Caki2 (cell line): Measurements from ENCODE around the gene MYLK4. TPM values are rescaled to one million over a fixed set of nuclear protein-coding genes. Genes with fewer than 3 reads are reported as not detected.

Experiments
- DNase-seq: peaks from one replicate; pipeline ENCODE4 v3.0.0-alpha.2; 2015; ENCODE audit warnings: low read depth
- in situ Hi-C: cut with HindIII; loops from 2 replicates; pipeline ENCODE4 v1.10.0; 2016; ENCODE audit warnings: low sequenced_read_pairs, low pct_unique_long_range_greater_than_20kb, mixed read lengths
- total RNA-seq: library from RNA; depleted of rRNA; stranded (reverse); fragments of >200 nt; shearing (Covaris generic); gene quantifications from 2 replicates; pipeline ENCODE4 v1.2.3, GENCODE V29; 2014; ENCODE audit warnings: low replicate concordance

MYLK4 gene
- total RNA-seq, 1 experiment from 2014 or later: 0.57 TPM

- in situ Hi-C loops: no loop called here
- DNase-seq: peak; percentile 18
These were observed 65.7 kb downstream of the MYLK4 start for GRCh38 chr6:2684766-2685754.

DNA sequence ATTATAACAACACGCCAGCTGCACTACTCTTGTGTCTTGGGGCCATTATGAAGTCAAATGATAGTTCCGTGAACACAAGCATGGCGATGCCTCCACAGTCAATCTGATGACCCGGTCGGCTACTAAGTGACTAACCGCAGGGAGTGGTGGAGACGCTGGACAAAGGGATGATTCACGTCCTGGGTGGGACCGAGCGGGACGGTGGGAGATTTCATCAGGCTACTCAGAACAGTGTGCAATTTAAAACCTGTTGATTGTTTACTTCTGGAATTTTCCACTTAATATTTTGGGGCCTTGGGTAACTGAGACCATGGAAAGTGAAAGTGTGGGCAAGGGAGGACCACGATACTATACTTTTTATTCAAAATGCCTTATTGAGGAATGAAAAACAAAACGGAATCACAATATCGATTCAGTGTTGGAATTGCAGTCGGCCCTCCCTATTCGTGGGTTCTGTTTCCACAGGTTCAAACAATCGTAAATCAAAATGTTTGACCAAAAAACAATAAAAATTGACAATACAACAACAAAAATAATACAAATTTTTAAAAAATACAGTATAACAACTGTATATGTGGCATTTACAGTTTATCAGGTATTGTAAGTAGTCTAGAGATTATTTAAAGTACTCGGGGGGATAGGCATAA lies 66.5 kb downstream of the MYLK4 start:
- in situ Hi-C loops: no loop called here
- peak; percentile 70 for DNase-seq

DNA sequence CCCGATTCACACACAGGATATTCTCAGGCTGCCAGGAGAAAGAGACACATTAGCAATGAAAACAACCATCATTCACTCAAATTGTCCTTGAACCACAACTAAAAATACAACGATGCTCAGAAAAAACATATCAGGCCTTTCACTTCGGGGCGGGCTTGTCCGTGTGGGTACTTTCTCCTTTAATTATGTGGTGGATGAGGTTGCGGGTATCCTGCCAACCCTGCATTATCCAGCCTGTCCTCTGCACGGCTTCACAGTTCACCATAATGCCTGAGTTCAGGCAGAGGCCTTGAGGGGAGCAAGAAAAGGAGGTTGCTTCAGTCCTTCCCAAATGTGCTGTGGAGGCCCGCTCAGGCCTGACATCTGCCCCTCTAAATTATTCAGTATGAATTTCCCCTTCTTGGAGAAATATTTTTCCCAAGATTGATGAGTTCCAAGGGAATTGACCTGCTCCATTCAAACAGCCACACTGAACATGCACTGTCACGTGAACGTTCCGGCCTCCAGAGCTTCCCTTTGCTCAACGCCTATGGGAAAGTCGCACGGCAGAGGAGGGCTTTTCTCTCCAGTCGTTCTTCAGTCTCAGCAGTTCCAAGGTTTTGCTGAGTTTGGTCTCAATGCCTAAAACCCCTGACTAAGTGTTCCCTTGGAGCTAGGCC lies 70.3 kb downstream of the MYLK4 start:
- no peak for DNase-seq
- in situ Hi-C loops: no loop called here

DNA sequence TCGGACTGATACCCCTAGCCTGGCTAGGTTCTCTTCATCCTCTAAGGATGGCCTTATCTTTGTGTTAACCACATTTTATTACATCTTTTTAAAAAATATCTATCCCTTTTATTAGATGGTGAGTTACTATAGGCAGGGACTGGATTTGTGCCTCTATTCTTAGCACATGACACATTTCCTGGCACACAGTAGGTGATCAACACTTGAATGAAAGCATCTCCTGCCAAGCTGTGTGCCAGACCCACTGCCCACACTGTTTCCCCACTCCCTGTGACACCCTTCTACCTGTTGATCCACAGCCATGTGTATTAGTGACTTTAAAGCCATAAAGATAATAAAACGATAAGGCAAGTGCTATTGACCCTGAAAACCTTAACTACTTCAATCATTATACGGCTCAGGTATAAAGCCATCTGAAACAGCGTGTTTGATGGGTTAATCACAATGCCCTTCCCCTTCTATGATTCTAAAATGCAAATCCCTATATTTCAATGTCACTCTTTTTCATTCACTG lies 73.6 kb downstream of the MYLK4 start:
- in situ Hi-C loops: no loop called here
- no peak for DNase-seq

- DNase-seq: no peak
- in situ Hi-C loops: no loop called here
These were observed 74.7 kb downstream of the MYLK4 start for GRCh38 chr6:2676048-2676447.

GRCh38 chr6:2674857-2675256 lies 75.9 kb downstream of the MYLK4 start:
- in situ Hi-C loops: no loop called here

GRCh38 chr6:2669067-2669700 lies 81.5 kb downstream of the MYLK4 start:
- DNase-seq: no peak
- in situ Hi-C loops: no loop called here

More at GRCh38 chr6:2674857-2675256, 75.9 kb downstream of the MYLK4 start:
- no peak for DNase-seq

GRCh38 chr6:2667617-2668016 lies 83.1 kb downstream of the MYLK4 start:
- in situ Hi-C loops: no loop called here
- DNase-seq: no peak

GRCh38 chr6:2666906-2667575 lies 83.7 kb downstream of the MYLK4 start:
- no peak for DNase-seq
- in situ Hi-C loops: no loop called here

DNA sequence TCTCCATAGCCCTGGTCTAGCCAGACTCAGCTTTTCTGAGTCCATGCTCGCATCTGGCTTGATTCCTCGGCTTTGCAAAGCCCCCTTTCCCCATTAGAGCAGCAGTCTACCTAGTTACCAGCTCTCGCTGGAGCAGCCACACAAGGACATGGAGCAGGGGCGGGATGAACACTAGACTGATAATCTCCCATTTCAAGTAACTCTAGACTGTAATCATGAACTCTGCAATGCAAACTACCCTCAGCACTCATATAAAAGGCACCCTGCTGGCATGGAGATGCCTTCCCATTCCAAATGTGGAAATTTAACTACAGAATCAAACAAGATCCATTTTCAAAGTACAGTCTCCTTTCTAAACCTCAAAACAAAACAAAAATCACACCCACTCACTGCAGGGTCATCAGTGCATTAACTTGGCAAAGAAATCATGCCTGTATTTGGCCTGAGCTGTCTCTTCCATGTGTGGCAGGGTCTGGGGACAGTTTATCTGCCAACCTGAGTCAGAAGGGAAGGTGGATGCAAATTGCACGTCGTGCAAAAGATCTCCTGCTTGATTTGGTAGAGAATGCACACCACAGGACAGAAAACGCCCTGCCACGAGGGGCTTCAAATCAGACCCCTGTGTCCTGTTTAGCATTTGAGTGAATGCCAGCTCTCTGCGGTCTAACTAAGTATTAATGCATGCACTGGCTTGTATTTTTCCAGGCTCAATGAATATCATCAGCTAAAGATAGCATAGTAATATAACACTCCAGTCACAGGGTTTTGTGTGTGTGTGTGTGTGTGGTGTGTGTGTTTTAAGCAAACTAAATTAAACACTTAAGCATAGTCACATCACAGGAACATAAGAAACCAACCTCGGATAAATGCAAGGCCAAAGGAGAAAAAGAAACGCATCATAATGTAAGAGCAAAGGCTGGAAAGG lies 85.3 kb downstream of the MYLK4 start:
- in situ Hi-C loops: no loop called here
- DNase-seq: no peak

DNA sequence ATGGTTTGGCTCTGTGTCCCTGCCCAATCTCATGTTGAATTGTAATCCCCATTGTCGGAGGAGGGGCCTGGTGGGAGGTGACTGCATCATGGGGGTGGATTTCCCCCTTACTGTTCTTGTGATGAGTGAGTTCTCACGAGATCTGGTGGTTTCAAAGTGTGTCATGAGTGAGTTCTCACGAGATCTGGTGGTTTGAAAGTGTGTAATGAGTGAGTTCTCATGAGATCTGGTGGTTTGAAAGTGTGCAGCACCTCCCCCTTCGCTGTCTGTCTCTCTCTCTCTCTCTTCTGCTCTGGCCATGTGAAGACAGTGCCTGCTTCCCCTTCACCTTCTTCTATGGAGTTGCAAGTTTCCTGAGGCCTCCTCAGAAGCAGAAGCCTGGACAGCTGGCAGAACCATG lies 87.6 kb downstream of the MYLK4 start:
- in situ Hi-C loops: no loop called here

GRCh38 chr6:2661651-2662050 lies 89.1 kb downstream of the MYLK4 start:
- in situ Hi-C loops: no loop called here

More for the DNA sequence above, 87.6 kb downstream of the MYLK4 start:
- DNase-seq: no peak

GRCh38 chr6:2659882-2660281 lies 90.8 kb downstream of the MYLK4 start:
- in situ Hi-C loops: no loop called here

More at GRCh38 chr6:2661651-2662050, 89.1 kb downstream of the MYLK4 start:
- DNase-seq: no peak

DNA sequence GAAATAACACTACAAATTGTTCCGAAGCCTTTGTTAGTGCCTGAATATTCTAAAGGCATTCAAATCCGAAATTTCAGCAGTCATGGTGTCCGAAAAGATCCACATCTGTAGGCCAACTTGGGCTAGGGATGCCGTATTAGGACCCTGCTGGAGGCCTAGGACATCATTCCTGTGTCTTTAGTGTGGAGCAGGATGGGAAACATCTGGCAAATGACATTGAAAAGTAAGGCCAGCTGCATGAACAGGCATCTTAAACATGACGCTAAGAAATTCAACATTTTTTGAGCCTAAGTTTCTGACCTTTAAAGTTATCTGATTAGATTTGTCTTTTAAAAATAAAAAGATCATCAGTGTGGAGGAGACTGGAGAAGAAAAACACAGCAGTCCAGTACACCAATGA lies 91.3 kb downstream of the MYLK4 start:
- in situ Hi-C loops: no loop called here
- DNase-seq: no peak

More at GRCh38 chr6:2659882-2660281, 90.8 kb downstream of the MYLK4 start:
- DNase-seq: peak; percentile 18

GRCh38 chr6:2658788-2659187 lies 91.9 kb downstream of the MYLK4 start:
- no peak for DNase-seq
- in situ Hi-C loops: no loop called here

- in situ Hi-C loops: no loop called here
- DNase-seq: no peak
These were observed 94.2 kb downstream of the MYLK4 start for GRCh38 chr6:2656460-2657079.
